NCI-H345 treated with DMSO at 0.1 percent for 48 hours (cell line): ENCODE measurements around the gene GPR21.
A peak's percentile ranks its signal among the peaks of the same experiment; 100 is the strongest.

Experiments used
- DNase-seq: peaks from one replicate; lab custom pipeline; 2025; ENCODE audit not compliant: unreplicated experiment; lab: John Stamatoyannopoulos, UW

Gene GPR21

DNA sequence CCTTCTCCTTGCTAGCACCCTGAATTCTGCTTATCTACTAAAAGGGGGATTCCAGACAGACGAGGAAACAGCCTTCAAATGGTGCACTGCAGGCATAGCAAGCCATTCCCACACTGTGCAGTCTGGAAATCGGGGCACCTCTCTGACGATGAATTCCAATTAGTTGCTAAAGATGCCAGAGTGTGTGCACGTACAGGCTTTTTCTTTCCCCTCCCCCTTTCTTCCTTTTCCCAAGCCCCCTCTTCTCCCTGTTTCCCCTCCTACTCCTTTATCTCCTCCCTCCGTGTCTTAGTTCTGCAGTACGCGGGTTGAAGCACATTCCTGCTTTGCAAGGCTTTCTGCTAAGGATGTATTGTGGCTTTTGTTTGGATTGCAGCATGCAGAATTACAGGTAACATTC lies at the start of gene GPR21:
GPR21 (plus strand) TSS at position 316 of the 400 bp plus-strand sequence. CDS start 900 bp downstream, outside the sequence.
- DNase-seq, result no peak

DNA sequence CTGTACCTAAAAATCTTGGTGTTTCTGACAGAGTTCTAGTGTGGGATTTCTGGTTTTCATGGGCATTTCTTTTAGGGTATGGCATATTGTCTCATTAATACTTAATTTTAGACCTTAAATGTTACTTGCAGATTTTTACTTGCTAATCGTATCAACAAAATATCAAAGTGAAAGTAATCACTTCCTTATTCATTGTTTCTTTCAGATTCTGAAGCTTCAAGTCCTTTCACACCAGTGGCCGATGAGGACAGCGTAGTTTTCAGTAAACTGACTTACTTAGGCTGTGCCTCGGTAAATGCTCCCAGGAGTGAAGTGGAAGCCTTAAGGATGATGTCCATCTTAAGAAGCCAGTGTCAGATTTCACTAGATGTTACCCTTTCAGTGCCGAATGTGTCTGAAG lies 47.5 kb upstream of the GPR21 start:
- no peak for DNase-seq

DNA sequence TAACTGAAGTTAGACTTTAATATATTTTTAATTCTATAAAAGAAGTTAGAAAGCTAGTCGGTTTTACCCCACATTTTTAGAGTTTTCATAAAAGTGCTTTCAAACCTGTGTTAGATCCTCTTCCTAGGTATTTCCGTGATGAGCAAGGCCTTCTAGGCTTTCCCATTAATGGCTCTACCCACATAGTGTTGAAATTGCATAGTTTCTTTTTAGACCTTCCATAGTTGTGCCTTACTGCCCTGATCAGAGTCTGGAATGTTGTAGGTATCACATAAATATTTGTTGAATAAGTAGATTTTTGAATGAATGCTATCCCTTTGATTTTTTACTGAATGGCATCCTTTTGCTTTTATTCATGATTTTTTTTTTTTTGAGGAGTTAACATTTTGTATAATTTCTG lies 45.3 kb upstream of the GPR21 start:
- DNase-seq, result no peak

GRCh38 chr9:122988920-122989621 lies 44.4 kb upstream of the GPR21 start:
- DNase-seq, result no peak

GRCh38 chr9:122991370-122991830 lies 42.1 kb upstream of the GPR21 start:
- DNase-seq, result peak; percentile 1

GRCh38 chr9:122996586-122996985 lies 36.9 kb upstream of the GPR21 start:
- DNase-seq, result no peak

GRCh38 chr9:122998448-122998847 lies 35.0 kb upstream of the GPR21 start:
- no peak for DNase-seq

- no peak for DNase-seq
Measured at GRCh38 chr9:123000371-123001068, 32.9 kb upstream of the GPR21 start.

- no peak for DNase-seq
Measured at GRCh38 chr9:123002754-123003153, 30.7 kb upstream of the GPR21 start.

- no peak for DNase-seq
Measured at GRCh38 chr9:123003466-123003865, 30.0 kb upstream of the GPR21 start.

DNA sequence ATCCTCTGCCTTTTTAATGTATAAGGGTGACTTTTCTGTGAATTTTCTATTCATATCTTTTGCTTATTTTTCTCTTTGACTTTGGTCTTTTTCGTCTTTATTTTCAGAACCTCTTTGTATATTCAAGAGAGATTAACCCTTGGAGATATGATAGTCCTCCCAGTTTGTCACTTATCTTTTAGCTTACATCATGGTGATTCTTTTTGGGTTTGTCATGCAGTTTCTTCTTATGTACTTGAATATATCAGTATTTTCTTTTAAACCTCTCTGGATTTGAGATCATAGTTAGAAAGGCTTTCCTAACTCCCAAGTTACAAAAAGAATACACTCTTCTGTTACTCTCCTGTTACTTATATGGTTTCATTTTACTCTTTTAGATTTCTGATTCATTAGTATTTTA lies 27.5 kb upstream of the GPR21 start:
- DNase-seq, result no peak

DNA sequence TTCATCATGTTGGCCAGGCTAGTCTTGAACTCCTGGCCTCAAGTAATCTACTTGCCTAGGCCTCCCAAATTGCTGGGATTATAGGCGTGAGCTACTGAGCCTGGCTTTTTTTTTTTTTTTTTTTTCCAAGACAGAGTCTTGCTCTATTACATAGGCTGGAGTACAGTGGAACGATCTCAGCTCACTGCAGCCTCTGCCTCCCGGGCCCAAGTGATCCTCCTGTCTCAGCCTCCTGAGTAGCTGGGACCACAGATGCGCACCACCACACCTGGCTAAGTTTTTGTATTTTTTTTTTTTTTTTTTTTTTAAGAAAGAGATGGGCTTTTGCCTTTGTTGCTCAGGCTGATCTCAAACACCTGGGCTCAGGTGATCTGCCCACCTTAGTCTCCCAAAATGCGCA lies 26.2 kb upstream of the GPR21 start:
- DNase-seq, result no peak

DNA sequence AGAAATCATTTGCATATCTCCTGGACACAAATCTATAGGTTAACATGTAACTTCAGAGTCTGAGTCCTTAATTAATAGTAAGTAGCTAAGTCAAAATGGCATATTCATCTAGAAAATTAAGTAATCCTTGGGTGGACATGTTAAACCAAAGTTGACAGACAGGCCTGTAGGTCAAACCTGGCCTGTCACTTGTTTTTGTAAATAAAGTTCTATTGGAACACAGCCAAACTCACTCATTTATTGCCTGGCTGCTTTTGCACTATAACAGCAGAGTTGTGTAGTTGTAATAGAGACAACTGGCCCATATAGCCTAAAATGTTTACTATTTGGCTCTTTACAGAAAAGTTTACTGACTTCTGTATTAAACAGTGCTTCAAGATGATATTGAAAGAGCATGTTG lies 24.6 kb upstream of the GPR21 start:
- no peak for DNase-seq

DNA sequence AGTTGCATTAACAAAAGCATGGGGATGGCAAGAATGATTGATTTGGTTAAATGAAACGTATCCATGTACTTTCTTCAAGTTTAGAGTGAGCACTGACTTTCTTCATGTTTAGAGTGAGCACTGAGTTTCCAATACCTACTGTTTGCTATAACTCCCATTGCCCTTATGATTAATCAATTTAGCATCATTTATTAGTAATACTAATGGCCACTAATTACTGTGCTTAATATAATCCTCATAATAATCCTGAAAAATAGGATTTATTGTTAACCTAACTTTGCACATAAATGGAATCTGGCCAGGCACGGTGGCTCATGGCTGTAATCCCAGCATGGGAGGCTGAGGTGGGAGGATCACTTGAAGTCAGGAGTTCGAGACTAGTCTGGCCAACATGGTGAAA lies 22.1 kb upstream of the GPR21 start:
- DNase-seq, result no peak

DNA sequence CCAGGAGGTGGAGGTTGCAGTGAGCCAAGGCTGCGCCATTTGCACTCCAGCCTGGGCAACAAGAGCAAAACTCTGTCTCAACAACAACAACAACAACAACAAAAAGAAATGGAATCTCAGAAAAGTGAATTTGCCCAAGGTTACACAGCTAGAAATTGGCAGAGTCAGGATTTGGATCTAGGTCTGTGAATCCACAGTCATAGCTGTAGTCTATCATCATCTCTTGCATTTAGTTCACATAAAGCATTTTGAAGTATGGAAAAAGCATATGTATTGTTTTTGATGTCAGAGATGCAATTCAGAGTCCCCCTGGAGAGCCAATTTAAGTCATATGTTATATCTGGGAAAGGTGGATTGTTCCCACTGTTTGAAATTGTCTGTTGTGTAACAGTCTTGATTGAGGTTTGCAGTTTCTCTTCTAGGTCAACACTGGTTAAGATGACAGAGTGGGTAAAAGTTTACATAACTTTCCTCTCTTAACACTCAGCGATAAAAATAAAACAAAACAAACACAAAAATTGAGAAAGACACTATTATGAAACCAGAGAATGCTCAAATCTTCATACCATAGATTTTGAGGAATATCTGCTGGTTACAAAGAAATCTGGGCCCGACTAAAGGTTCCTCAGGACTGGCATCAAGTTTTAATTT lies 21.5 kb upstream of the GPR21 start:
- DNase-seq, result no peak

- no peak for DNase-seq
Measured at GRCh38 chr9:123016631-123017030, 16.8 kb upstream of the GPR21 start.

DNA sequence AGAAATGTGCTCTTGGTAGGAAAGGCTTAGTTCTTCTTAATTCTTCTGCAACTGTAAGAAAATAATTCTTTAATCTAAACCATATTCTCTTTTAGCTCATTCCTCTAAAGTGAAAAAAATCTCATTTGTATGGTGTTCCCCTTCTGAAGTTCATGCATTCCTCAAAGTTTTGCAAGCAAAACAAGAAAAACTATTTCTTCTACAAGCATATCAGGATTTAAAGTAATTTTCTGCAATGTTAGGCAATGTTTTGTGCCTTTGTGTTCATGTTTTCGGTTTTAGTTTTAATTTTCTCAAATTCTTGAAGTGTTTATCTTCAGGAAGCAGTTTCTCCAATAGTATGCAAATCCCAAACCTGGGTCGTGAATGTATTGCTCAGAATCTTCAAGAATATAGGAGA lies 12.7 kb upstream of the GPR21 start:
- no peak for DNase-seq

DNA sequence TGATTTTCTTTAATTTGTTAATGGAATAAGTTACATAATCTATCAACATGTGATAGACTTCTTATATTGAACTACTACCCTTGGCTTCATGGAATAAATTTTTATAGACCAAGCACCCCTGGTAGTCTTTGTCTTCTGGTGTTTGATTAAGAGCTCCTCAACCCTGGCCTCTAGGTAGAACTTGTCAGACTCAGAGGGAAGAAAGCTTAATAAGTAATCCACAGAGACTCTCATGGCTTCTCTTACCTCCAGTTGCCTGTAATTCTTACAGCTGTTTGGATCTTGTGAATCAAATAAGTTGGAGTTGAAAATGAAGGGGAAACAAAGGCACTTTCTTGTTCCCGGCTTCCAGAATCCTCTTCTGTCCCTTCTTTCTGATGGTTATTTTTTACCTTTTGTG lies 7.0 kb upstream of the GPR21 start:
- no peak for DNase-seq

- no peak for DNase-seq
Measured at GRCh38 chr9:123027517-123027916, 6.0 kb upstream of the GPR21 start.

DNA sequence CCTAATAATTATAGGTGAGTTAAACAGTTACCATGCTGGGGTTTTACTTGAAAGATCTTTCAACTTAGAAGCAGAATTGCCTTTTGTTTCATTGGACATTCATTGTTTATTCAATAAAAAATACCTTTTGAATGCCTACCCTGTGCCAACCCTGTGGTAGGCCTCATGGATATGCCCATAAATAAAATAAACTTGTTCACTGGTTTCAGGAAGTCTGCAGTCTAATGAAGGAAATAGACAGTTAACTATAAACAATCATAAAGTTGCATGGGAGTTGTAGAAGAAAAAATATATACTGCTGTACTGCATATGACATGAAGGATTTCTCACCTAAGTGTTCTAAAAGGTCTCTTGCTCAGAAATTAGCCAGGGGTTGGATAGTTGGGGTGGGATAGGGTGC lies 5.3 kb upstream of the GPR21 start:
- no peak for DNase-seq

- DNase-seq, result no peak
Measured at GRCh38 chr9:123028973-123029372, 4.5 kb upstream of the GPR21 start.

- no peak for DNase-seq
Measured at GRCh38 chr9:123031963-123032362, 1.5 kb upstream of the GPR21 start.
